Measurements from ENCODE around the gene HIVEP3. TPM values are rescaled to one million over a fixed set of nuclear protein-coding genes. Genes with fewer than 3 reads are reported as not detected.

Gene HIVEP3
- total and polyA plus RNA-seq, 2 donors (not counting 1 experiment from before 2014, with no cell fraction given) = 2.0 to 5.1 TPM

DNA sequence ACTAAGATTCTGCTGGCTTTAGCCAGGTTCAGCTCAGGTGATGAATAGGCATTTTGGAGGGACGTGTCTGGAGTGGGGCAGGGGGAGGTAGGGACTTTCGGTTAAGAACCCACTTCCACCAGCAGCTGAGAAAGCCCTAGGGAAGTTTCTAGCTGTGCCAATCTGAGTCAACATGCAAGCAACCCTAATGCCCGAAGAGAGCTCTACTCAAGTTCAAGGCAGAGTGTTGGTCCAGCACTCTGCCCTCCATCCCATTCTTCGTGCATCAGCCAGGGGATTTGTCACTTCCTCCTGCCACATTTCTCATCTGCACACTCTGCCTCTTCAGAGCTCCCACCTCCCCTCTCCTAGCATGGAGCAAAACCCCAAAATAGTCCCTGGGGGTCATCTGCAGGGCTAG lies 208.8 kb downstream of the HIVEP3 start:
- H3K36me3 ChIP-seq (replicated peaks in 1 of 2; ENCODE audit: control extremely low read depth in 1 of 2, control insufficient read depth in 1 of 2, extremely low read depth in 1 of 2, insufficient read depth in 2 of 2, low read length in 1 of 2) = no peaks in the 10 kb centered on the region

DNA sequence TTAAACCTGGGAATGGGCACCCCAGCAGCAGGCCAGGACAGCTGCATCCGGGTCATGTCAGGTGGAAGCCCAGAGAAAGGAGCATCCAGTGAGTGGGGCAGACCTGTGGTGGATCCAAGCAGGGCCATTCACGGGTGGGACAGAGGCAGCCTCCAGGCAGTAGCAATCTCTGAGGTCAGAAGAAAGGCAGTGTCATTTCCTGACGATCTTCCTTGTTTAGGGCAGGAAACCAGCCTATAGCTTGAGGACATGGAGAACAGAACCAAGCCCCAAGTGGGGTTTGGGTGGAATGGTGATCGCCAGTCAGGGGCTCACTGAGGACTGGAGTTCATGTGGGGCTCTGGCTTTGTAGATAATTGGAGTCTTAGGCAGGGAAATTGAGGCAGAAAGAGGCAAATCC lies 209.4 kb downstream of the HIVEP3 start:
- Mint-ChIP-seq H3K9me3 (ENCODE audit: insufficient read depth) (no peaks in the 10 kb centered on the region), H3K27ac (no peak overlapping the region), H3K4me3 (no peak overlapping the region), H3K27me3 (no peaks in the 10 kb centered on the region), H3K4me1 (peaks cover 16% of the 10 kb centered on the region)
- Histone ChIP-seq H3K4me3 (ENCODE audit: control extremely low read depth in 1 of 5, extremely low read depth in 1 of 5, insufficient read depth in 1 of 5, low read depth in 2 of 5, low read length in 4 of 5) (no peak overlapping the region), H3K4me2 (replicated peaks; ENCODE audit: low read depth, low read length, poor library complexity, severe bottlenecking) (no peak overlapping the region), H2AFZ (ENCODE audit: insufficient read depth, low read depth, low read length, poor library complexity, severe bottlenecking) (no peak overlapping the region), H3K9ac (ENCODE audit: low read length) (no peak overlapping the region), H3K27me3 (replicated peaks in 1 of 4; ENCODE audit: control extremely low read depth in 1 of 4, control insufficient read depth in 3 of 4, insufficient read depth in 4 of 4, low read length in 3 of 4) (no peaks in the 10 kb centered on the region), H4K20me1 (ENCODE audit: control insufficient read depth, insufficient read depth, low read length, poor library complexity, severe bottlenecking) (no peaks in the 10 kb centered on the region), H3K4me1 (ENCODE audit: control insufficient read depth in 2 of 2, insufficient read depth in 2 of 2, low read length in 2 of 2) (peaks cover 7 to 15% of the 10 kb centered on the region in 2 donors), H3K9me3 (ENCODE audit: control extremely low read depth in 1 of 3, control insufficient read depth in 2 of 3, insufficient read depth in 1 of 3, low read length in 2 of 3) (no peaks in the 10 kb centered on the region), H3K36me3 (replicated peaks in 1 of 2; ENCODE audit: control extremely low read depth in 1 of 2, control insufficient read depth in 1 of 2, extremely low read depth in 1 of 2, insufficient read depth in 2 of 2, low read length in 1 of 2) (no peaks in the 10 kb centered on the region), H3K27ac (ENCODE audit: low read length in 2 of 2) (no peak overlapping the region), H3K79me2 (ENCODE audit: control insufficient read depth, insufficient read depth, low read length) (no peaks in the 10 kb centered on the region)
- intact Hi-C loops (cut with micrococcal nuclease) = no loop called here
- WGBS (ENCODE audit: insufficient coverage) = 72% methylated on average over 4 of the region's 4 CpGs
- no peak for TF ChIP-seq CTCF (IDR thresholded peaks at IDR 0.05)
- no peak for TF ChIP-seq EZH2 (IDR thresholded peaks at IDR 0.05; ENCODE audit: borderline replicate concordance, insufficient read depth, low read depth, low read length, poor library complexity, severe bottlenecking)
- POLR2A ChIA-PET = no interaction called here
- no peak for DNase-seq
- CTCF ChIA-PET = interaction anchor here (1.3 kb wide), 1 partner anchor 136 kb away, joined by 4 read pairs; no protein-coding TSS in a partner anchor
- no peak for ATAC-seq (ENCODE audit: low read depth)

More for the DNA sequence above, 208.8 kb downstream of the HIVEP3 start:
- no peaks in the 10 kb centered on the region for H3K27me3 Mint-ChIP-seq
- TF ChIP-seq CTCF (IDR thresholded peaks at IDR 0.05) = no peak
- TF ChIP-seq EZH2 (IDR thresholded peaks at IDR 0.05; ENCODE audit: borderline replicate concordance, insufficient read depth, low read depth, low read length, poor library complexity, severe bottlenecking) = no peak
- peaks cover 16% of the 10 kb centered on the region for H3K4me1 Mint-ChIP-seq
- Histone ChIP-seq H3K9me3 (ENCODE audit: control extremely low read depth in 1 of 3, control insufficient read depth in 2 of 3, insufficient read depth in 1 of 3, low read length in 2 of 3) (no peaks in the 10 kb centered on the region), H3K27ac (ENCODE audit: low read length in 2 of 2) (no peak overlapping the region), H3K79me2 (ENCODE audit: control insufficient read depth, insufficient read depth, low read length) (no peaks in the 10 kb centered on the region), H2AFZ (ENCODE audit: insufficient read depth, low read depth, low read length, poor library complexity, severe bottlenecking) (no peak overlapping the region), H3K27me3 (replicated peaks in 1 of 4; ENCODE audit: control extremely low read depth in 1 of 4, control insufficient read depth in 3 of 4, insufficient read depth in 4 of 4, low read length in 3 of 4) (no peaks in the 10 kb centered on the region), H3K4me3 (ENCODE audit: control extremely low read depth in 1 of 5, extremely low read depth in 1 of 5, insufficient read depth in 1 of 5, low read depth in 2 of 5, low read length in 4 of 5) (no peak overlapping the region), H3K4me1 (ENCODE audit: control insufficient read depth in 2 of 2, insufficient read depth in 2 of 2, low read length in 2 of 2) (peaks cover 7 to 15% of the 10 kb centered on the region in 2 donors), H3K4me2 (replicated peaks; ENCODE audit: low read depth, low read length, poor library complexity, severe bottlenecking) (no peak overlapping the region), H4K20me1 (ENCODE audit: control insufficient read depth, insufficient read depth, low read length, poor library complexity, severe bottlenecking) (no peaks in the 10 kb centered on the region), H3K9ac (ENCODE audit: low read length) (no peak overlapping the region)
- no peak overlapping the region for H3K27ac Mint-ChIP-seq
- CTCF ChIA-PET = no interaction called here
- POLR2A ChIA-PET = interaction anchor here (0.6 kb wide), 1 partner anchor 82 kb away, joined by 3 read pairs; no protein-coding TSS in a partner anchor
- ATAC-seq (ENCODE audit: low read depth) (no peak), DNase-seq (no peak)
- WGBS (ENCODE audit: insufficient coverage) = 16% methylated on average over 2 of the region's 4 CpGs
- intact Hi-C loops (cut with micrococcal nuclease) = no loop called here
- no peak overlapping the region for H3K4me3 Mint-ChIP-seq
- H3K9me3 Mint-ChIP-seq (ENCODE audit: insufficient read depth) = no peaks in the 10 kb centered on the region
